ENCODE data around the gene DCAF7.

Gene DCAF7

DNA sequence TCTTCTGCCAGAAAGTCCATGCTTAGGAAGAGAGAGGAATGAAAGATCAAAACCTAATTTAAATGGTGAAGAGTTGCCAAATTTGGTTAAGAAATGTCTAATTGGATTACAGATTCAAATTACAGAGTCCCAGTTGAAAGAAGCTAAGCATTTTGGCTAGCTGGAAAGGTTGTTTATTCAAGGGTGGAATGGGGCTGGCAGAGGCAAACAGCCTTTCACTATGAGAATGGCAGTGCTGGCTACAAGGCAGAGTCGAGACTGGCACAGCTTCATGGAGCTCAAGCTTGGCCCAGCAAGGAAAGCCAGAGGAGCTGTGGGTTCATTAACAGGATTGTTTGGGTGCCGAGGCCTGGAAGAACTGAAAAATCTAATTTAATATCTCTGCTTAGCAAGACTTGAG, 85.5 kb downstream of the DCAF7 start:
- TF ChIP-seq, protein P1, sequence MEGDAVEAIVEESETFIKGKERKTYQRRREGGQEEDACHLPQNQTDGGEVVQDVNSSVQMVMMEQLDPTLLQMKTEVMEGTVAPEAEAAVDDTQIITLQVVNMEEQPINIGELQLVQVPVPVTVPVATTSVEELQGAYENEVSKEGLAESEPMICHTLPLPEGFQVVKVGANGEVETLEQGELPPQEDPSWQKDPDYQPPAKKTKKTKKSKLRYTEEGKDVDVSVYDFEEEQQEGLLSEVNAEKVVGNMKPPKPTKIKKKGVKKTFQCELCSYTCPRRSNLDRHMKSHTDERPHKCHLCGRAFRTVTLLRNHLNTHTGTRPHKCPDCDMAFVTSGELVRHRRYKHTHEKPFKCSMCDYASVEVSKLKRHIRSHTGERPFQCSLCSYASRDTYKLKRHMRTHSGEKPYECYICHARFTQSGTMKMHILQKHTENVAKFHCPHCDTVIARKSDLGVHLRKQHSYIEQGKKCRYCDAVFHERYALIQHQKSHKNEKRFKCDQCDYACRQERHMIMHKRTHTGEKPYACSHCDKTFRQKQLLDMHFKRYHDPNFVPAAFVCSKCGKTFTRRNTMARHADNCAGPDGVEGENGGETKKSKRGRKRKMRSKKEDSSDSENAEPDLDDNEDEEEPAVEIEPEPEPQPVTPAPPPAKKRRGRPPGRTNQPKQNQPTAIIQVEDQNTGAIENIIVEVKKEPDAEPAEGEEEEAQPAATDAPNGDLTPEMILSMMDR (IDR thresholded peaks at IDR 0.05; ENCODE audit: insufficient read depth, low read depth, low read length, missing control alignments), result no peak
- no peak for DNase-seq (ENCODE audit: low read depth)
- no peak overlapping the region for H3K4me3 ChIP-seq (ENCODE audit: low read length)

DNA sequence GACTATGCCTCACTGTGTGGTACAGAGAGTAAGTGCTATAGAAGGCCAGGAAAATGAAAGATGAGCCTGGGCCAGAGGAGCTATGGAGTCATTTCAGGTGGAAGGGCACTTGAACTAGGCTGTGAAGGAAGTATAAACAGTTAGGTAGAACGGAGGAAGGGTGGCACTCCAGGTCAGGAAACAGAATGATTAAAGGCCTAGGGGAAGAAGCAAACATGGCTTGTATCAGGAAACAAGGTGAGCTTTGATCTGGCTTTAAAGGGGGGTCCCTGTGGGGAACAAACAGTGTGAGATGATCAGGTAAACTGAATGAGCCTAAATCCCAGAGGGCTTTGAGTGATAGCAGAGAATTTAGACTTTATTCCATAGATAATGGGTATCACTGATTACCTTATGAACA, 88.8 kb downstream of the DCAF7 start:
- TF ChIP-seq, protein P1 (IDR thresholded peaks at IDR 0.05; ENCODE audit: insufficient read depth, low read depth, low read length, missing control alignments), result no peak
- H3K4me3 ChIP-seq (ENCODE audit: low read length), result no peak overlapping the region
- no peak for DNase-seq (ENCODE audit: low read depth)

DNA sequence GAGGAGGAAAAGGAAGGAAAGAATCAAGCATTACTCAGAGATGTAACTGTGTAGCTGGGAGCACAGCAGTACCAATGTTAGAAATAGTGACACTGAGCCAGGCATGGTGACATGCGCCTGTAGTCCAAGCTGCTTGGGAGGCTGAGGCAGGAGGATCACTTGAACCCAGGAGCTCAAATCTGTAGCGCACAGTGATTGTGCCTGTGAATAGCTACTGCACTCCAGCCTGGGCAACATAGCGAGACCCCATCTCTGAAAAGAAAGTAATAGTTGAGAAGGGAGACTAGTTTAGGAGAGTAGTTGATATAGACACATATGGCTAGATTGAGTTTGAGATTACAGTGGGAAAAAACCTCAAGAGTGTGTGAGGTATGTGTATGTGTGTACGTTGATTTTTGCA, 89.8 kb downstream of the DCAF7 start:
- no peak overlapping the region for H3K4me3 ChIP-seq (ENCODE audit: low read length)
- TF ChIP-seq, protein P1 (IDR thresholded peaks at IDR 0.05; ENCODE audit: insufficient read depth, low read depth, low read length, missing control alignments), result no peak
- no peak for DNase-seq (ENCODE audit: low read depth)

DNA sequence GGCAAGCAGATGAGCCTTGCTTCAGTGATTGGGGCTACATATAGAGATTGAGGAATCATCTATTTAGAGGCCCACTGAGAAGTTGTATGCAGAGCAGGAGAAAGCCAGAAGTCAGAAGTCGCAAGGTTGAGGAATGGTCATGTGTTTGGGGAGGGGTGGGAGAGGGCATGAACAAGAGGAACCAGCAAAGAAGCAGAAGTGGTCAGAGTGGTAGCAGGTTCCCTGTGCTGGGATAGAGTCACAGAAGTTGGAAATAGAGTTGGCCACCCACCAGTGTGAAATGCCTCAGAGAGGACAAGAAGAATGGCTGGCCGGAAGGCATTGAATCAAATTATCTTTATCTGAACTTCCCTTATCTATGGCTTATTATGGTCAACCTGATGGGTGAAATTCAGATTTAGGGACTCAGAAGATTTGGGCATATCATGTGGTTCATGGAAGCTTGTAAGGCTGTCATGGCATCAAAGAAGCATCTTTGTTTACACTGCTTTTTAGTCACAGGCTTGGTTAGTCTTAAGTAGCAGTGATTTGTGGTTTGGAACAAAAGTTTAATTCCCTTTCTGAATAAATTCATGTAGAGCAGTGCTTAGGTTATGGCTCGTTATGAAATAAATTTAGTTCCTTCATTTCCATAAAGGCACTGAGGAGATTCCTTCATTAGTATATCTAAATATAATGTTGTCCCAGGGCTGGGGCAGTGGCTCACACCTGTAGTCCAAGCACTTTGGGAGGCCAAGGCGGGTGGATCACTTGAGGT, 91.6 kb downstream of the DCAF7 start:
- TF ChIP-seq, protein P1 (IDR thresholded peaks at IDR 0.05; ENCODE audit: insufficient read depth, low read depth, low read length, missing control alignments), result no peak
- no peak overlapping the region for H3K4me3 ChIP-seq (ENCODE audit: low read length)
- no peak for DNase-seq (ENCODE audit: low read depth)

Measured in epithelial cell of esophagus (primary cell).